Testis (tissue), 3 donors: ENCODE measurements around the gene TMEM233. TPM values are rescaled to one million over a fixed set of nuclear protein-coding genes. Genes with fewer than 3 reads are reported as not detected.

Source experiments
- DNase-seq: peaks from one replicate; pipeline ENCODE4 v3.0.0-alpha.2; 2019
- H3K27ac ChIP-seq, 2 donors: fragments of 200-600 bp; sonication (generic); one replicate each; pipeline ENCODE4 v1.5.1; 2019
- H3K27me3 ChIP-seq: fragments of 200-600 bp; sonication (generic); one replicate; pipeline ENCODE4 v1.5.1; 2019
- H3K36me3 ChIP-seq: fragments of 200-600 bp; sonication (generic); one replicate; pipeline ENCODE4 v1.5.1; 2017; ENCODE audit warnings: low read depth; ENCODE audit errors: missing control alignments
- H3K4me1 ChIP-seq: fragments of 200-600 bp; sonication (generic); one replicate; pipeline ENCODE4 v1.5.1; 2019
- H3K4me3 ChIP-seq, 2 donors: fragments of 200-600 bp; sonication (generic); one replicate each; pipeline ENCODE4 v1.5.1; 2017 to 2019
- H3K9me3 ChIP-seq: fragments of 200-600 bp; sonication (generic); one replicate; pipeline ENCODE4 v1.5.1; 2017
- POLR2A ChIP-seq: fragments of 450-650 bp; IDR thresholded peaks from one replicate; pipeline ENCODE4 v1.6.1; 2017; ENCODE audit warnings: antibody characterized with exemption, mild to moderate bottlenecking, moderate library complexity
- WGBS, 2 donors: methylation state at CpG; one replicate each; pipeline ENCODE4 v1.1.5; 2018; 5-methylcytosine and 5-hydroxymethylcytosine counted together
- intact Hi-C: fragments of 100-400 bp; cut with DNase I; formaldehyde crosslinking; loops from one replicate; pipeline ENCODE4 v1.15.1; 2023; ENCODE audit warnings: low total_unique reads
- polyA plus RNA-seq: library from polyadenylated mRNA; stranded (reverse); fragments of 350-450 nt; fragmentation: Illumina TruSeq; extraction: RNeasy Lipid Tissue Mini Kit (QIAGEN cat#74804); gene quantifications from one replicate; pipeline ENCODE4 v1.2.3, GENCODE V29; 2014; ENCODE audit warnings: low read depth, low replicate concordance; ENCODE audit not compliant: insufficient read depth
- total RNA-seq, 2 donors: library from RNA; depleted of rRNA; stranded (reverse); fragments of >200 nt; gene quantifications; one replicate each; pipeline ENCODE4 v1.2.3, GENCODE V29; 2016
- TF ChIP-seq, protein P1 (sequence below), 3 experiments: fragments of 450-650 bp in 2 of 3; fragments of 200-600 bp in 1 of 3; sonication (generic) in 1 of 3; IDR thresholded peaks; one replicate each; pipeline ENCODE4 v1.5.1; 2016 to 2019; ENCODE audit warnings: antibody characterized with exemption in 3 of 3, mild to moderate bottlenecking in 2 of 3, moderate library complexity in 1 of 3

TMEM233 gene
- total and polyA plus RNA-seq, 3 donors from 2014 or later: 0.31 to 0.47 TPM; not detected in 1

GRCh38 chr12:119679490-119679889, 85.9 kb downstream of the TMEM233 start:
- H3K4me1 ChIP-seq: peaks cover 4% of the 10 kb centered on the region
- WGBS, 2 donors: 91 to 93% methylated on average over 5 to 10 of the region's 10 CpGs
- no peak overlapping the region for H3K4me3 ChIP-seq
- no peaks in the 10 kb centered on the region for H3K9me3 ChIP-seq
- H3K27me3 ChIP-seq: no peaks in the 10 kb centered on the region
- no peak overlapping the region for H3K27ac ChIP-seq
- no peaks in the 10 kb centered on the region for H3K36me3 ChIP-seq
- DNase-seq: no peak
- TF ChIP-seq POLR2A: no peak
- TF ChIP-seq, protein P1, sequence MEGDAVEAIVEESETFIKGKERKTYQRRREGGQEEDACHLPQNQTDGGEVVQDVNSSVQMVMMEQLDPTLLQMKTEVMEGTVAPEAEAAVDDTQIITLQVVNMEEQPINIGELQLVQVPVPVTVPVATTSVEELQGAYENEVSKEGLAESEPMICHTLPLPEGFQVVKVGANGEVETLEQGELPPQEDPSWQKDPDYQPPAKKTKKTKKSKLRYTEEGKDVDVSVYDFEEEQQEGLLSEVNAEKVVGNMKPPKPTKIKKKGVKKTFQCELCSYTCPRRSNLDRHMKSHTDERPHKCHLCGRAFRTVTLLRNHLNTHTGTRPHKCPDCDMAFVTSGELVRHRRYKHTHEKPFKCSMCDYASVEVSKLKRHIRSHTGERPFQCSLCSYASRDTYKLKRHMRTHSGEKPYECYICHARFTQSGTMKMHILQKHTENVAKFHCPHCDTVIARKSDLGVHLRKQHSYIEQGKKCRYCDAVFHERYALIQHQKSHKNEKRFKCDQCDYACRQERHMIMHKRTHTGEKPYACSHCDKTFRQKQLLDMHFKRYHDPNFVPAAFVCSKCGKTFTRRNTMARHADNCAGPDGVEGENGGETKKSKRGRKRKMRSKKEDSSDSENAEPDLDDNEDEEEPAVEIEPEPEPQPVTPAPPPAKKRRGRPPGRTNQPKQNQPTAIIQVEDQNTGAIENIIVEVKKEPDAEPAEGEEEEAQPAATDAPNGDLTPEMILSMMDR (IDR thresholded peaks at IDR 0.05): no peak
- intact Hi-C loops: no loop called here

GRCh38 chr12:119681111-119681510, 87.5 kb downstream of the TMEM233 start:
- no peak overlapping the region for H3K4me3 ChIP-seq
- H3K9me3 ChIP-seq: no peaks in the 10 kb centered on the region
- no peaks in the 10 kb centered on the region for H3K36me3 ChIP-seq
- peaks cover 4% of the 10 kb centered on the region for H3K4me1 ChIP-seq
- 92 to 93% methylated on average over 8 of the region's 8 CpGs for WGBS, 2 donors
- no peak for DNase-seq
- intact Hi-C loops: no loop called here
- H3K27ac ChIP-seq: no peak overlapping the region
- TF ChIP-seq POLR2A: no peak
- TF ChIP-seq, protein P1 (IDR thresholded peaks at IDR 0.05): no peak
- no peaks in the 10 kb centered on the region for H3K27me3 ChIP-seq

GRCh38 chr12:119681728-119682638, 88.4 kb downstream of the TMEM233 start:
- intact Hi-C loops: no loop called here
- Histone ChIP-seq H3K9me3 (no peaks in the 10 kb centered on the region), H3K27ac (peak overlapping the region in 1 of 2 donors; percentile 54), H3K4me3 (no peak overlapping the region), H3K36me3 (no peaks in the 10 kb centered on the region), H3K27me3 (no peaks in the 10 kb centered on the region), H3K4me1 (peaks cover 4% of the 10 kb centered on the region)
- WGBS, 2 donors: 83% methylated on average over 9 of the region's 9 CpGs
- no peak for DNase-seq
- TF ChIP-seq, protein P1 (IDR thresholded peaks at IDR 0.05): no peak
- no peak for TF ChIP-seq POLR2A

DNA sequence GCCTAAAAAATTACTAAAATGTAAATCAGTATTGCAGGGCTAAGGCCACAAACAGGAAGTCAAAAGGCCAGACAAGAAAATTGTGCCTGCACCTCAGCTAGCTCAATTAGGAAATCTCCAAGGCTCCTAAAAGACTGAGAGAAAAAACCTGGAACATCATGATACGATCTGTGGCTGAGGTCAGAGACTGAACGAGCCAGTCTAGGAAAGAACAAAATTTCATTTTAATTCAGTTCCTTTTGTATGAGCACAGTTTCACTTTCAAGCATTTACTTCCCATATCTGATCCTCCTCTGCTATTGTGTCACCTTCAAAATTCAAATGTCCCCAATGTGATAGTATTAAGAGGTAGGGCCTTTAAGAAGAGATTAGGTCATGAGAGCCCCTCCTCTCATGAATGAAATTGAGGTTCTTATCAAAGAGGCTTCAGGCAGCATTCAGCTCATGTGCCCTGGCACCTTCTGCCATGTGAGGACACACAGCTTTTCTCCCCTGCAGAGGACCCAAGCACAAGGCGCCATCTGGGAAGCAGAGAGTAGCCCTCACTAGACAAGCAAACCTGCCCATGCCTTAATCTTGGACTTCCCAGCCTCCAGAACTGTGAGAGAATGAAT, 89.2 kb downstream of the TMEM233 start:
- no peak for TF ChIP-seq POLR2A
- TF ChIP-seq, protein P1 (IDR thresholded peaks at IDR 0.05): no peak
- Histone ChIP-seq H3K9me3 (no peaks in the 10 kb centered on the region), H3K27me3 (no peaks in the 10 kb centered on the region), H3K36me3 (no peaks in the 10 kb centered on the region), H3K4me3 (no peak overlapping the region), H3K27ac (peak overlapping the region; percentile 9 to 54), H3K4me1 (peaks cover 4% of the 10 kb centered on the region)
- DNase-seq: no peak
- 47 to 53% methylated on average over 3 of the region's 3 CpGs for WGBS, 2 donors
- intact Hi-C loops: no loop called here
